VCaP (cell line): ENCODE measurements around the gene PDE4D.
"Not testable (repeated sequence)": the region's sequence is repeated elsewhere in the genome, so short reads cannot be mapped to it uniquely, and the experiment has no call there.

Experiments
- H3K27ac ChIP-seq: fragments of 450-650 bp; 2 replicates; pipeline ENCODE4 v1.5.1; 2017
- TF ChIP-seq, protein P1 (sequence below): fragments of 450-650 bp; conservative IDR thresholded peaks from 2 replicates; pipeline ENCODE4 v1.5.1; 2017; ENCODE audit warnings: mild to moderate bottlenecking, moderate library complexity

Gene PDE4D

DNA sequence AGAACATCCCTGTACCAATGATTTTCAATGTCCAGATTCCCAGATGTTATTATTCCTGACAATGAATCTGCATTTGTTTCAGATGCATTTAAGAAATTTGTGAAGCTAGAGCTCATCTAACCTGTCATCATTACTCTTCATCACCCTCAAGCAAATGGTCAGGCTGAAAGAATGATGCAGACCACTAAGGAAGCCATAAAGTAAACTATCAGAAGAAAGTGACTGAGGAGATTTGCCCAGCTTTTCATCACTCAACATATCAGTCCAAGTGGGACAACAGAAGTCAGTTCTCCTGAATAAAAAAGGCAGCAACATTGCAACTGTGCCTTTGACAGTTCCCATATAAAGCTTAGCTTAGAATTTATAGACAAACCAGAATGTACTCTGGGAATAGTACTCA lies 419.9 kb downstream of the PDE4D start:
- TF ChIP-seq, protein P1, sequence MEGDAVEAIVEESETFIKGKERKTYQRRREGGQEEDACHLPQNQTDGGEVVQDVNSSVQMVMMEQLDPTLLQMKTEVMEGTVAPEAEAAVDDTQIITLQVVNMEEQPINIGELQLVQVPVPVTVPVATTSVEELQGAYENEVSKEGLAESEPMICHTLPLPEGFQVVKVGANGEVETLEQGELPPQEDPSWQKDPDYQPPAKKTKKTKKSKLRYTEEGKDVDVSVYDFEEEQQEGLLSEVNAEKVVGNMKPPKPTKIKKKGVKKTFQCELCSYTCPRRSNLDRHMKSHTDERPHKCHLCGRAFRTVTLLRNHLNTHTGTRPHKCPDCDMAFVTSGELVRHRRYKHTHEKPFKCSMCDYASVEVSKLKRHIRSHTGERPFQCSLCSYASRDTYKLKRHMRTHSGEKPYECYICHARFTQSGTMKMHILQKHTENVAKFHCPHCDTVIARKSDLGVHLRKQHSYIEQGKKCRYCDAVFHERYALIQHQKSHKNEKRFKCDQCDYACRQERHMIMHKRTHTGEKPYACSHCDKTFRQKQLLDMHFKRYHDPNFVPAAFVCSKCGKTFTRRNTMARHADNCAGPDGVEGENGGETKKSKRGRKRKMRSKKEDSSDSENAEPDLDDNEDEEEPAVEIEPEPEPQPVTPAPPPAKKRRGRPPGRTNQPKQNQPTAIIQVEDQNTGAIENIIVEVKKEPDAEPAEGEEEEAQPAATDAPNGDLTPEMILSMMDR: no peak
- H3K27ac ChIP-seq: no peak overlapping the region

DNA sequence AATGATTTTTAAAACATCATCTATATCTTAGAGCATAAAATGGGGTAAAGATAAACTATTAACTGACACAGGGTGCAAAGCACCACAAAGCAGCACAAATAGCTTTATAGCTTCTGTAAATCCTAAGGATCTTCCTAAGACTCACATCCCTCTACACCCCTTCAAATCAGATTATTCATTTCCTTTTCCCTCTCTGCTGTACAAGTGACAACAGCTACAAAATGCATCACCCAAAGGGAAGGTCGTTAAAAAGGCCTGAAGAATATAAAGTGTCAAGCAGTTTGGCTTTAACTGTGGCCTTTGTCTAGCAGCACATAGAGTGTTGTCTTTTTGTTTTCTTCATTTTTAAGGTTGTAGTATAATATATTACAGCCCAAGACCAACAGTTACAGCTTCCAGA lies 422.1 kb downstream of the PDE4D start:
- no peak overlapping the region for H3K27ac ChIP-seq
- TF ChIP-seq, protein P1: no peak

DNA sequence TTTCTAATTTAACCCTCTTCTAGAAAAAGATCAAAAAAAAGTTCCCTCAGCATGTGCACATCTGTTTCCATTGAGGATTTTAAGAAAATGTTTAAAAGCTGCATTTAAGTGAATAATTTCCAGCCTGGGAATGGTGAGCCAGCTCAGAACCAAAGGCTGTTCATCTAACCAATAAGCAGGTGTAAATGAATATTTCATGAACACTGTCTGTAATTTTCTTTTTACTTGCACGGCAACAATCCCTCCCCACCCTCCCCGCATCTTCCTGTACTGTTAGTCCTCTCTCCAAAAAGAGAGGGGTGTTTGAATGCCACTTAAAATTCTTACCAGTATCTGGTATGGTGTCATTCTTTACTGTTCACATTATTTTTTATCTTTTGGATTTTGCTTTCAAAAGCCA lies 425.6 kb downstream of the PDE4D start:
- H3K27ac ChIP-seq: no peak overlapping the region
- TF ChIP-seq, protein P1: no peak

DNA sequence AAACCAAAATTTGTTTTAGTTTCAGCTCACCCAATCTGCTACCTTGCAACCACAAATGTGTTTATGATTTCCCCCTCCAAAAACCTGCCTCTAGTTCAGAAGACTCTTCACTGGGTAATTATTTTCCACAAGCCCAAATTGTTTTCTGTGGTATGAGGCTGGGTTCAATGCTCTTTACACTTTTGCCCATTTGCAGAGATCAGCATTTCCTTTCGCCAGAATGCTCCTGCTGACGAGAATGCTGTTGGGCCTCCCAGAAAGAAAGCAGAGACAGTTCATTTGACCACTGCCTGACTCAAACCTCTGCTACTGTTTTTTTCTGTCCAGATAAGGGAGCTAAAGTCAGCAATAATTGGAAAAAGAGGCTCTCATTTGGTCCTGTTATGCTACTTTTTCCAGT lies 427.3 kb downstream of the PDE4D start:
- TF ChIP-seq, protein P1: no peak
- no peak overlapping the region for H3K27ac ChIP-seq

DNA sequence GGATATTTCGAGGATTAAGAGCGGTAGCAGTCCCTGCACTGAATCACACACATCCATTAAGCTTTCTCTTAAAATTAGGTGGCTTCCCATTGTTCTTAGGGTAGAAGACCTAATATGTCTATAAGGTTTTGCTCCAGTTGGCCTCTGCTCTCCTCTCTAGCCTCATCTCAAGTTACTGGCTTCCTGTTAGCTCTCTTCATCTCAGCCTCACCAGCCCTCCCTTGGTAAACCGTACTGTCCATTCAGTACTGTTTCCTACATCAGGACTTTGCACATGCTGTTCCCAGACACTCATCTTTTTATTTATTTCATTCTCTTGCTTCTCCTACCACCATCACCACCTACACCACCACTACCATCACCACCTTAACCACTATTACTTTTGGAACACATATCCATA lies 428.6 kb downstream of the PDE4D start:
- no peak overlapping the region for H3K27ac ChIP-seq
- TF ChIP-seq, protein P1: no peak

DNA sequence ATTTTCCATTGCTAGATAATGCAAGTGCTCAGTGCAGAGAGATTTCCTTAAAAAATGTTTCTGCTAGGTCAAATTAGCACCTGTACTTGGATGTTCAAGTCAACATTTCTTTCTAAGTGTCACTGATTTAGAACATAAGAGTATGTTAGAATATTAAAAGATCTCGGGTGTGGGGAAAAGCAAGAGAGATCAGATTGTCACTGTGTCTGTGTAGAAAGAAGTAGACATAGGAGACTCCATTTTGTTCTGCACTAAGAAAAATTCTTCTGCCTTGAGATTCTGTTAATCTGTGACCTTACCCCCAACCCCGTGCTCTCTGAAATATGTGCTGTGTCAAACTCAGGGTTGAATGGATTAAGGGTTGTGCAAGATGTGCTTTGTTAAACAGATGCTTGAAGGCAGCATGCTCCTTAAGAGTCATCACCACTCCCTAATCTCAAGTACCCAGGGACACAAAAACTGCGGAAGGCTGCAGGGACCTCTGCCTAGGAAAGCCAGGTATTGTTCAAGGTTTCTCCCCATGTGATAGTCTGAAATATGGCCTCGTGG lies 429.8 kb downstream of the PDE4D start:
- not testable (repeated sequence) for H3K27ac ChIP-seq

DNA sequence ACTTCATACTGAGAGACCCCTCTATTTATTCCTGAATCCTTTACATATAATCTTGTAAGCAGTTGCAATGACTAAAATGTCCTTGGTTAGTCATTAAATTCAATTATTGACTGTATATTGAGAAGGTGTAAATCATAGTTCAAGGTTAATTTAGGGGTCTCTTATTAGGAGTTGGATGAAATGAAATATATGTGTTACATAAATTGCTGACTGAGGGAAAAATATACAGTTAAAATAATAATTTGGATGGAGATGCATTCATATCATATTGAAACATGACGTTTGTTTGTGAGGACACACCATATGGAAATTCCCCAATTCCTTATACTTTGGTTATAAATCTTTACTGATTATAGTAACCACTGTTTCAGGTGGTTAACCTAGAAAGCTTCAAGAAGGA lies 430.6 kb downstream of the PDE4D start:
- TF ChIP-seq, protein P1: no peak
- H3K27ac ChIP-seq: no peak overlapping the region

DNA sequence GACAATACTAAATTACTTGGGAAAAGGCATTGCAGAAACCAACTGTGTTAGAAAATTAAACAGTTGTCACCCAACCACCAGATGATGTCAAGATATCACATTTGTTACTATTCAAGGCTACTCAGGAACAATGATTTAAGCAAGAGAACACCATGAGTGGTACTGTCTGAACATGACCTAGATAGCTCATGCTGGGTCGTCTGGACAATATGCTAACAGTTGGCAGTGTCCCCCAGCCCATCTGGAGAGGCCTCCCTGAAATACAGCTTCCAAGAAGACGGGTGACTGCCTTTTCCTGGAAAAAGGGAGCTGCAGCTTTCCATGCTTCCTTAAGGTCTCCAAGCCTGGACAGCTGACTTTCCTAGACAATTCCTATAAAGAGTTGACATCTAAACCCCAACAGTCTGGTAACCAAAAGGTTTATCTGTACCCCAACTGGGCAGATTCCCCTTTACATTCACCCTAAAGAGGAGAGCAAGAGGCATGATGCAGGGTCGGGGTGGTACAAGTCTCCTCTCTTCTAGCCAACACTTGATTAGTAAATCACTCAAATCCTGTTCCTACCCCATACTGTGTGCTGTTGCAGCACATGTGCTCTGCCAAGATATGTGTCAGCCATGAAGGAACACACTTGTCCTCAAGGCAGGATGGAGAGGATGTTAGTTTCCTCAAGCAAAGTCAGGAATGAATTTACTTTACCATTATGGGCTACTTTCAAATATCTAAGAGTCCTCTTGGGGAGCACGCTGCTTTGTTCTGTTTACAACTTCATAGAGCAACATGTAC lies 433.0 kb downstream of the PDE4D start:
- TF ChIP-seq, protein P1: no peak
- H3K27ac ChIP-seq: no peak overlapping the region
